ENCODE measurements around the gene TMED8.

TMED8 gene

DNA sequence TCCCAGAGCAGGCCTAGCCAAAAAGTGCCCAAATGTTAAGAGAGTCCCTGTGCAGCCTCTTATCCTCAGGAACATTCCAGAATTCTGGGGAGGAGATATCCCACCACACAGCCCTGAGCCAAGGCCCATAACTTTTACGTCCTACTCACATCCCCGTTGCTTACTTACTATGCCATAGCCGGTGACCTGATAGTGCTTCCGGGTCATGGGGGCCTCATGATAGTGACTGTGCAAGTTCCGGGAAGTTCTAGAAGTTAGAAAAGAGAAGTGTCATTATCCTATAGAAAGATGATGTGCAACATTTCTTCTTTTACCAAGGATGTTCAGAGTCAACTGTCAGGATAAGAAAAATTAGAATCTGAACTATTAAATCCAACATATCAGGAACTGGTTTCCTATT is 90.3 kb downstream of the TMED8 start:
- no peak for DNase-seq

Data from fibroblast of skin of scalp (primary cell).